HEK293 (cell line): ENCODE data around the gene FNIP1.

ENCODE experiments used
- CTCF ChIP-seq: fragments of 450-650 bp; formaldehyde crosslinking; IDR thresholded peaks from 2 replicates; pipeline ENCODE4 v1.5.1; 2016; ENCODE audit warnings: missing biosample characterization, missing genetic modification characterization
- ELK4 ChIP-seq: IDR thresholded peaks from 2 replicates; pipeline ENCODE4 v1.6.1; 2011; ENCODE audit warnings: mild to moderate bottlenecking, low read depth, low read length, borderline replicate concordance
- FEZF1 ChIP-seq: fragments of 450-650 bp; formaldehyde crosslinking; IDR thresholded peaks from 2 replicates; pipeline ENCODE4 v1.5.1; 2016; ENCODE audit warnings: missing biosample characterization, missing genetic modification characterization
- REPIN1 ChIP-seq: fragments of 450-650 bp; formaldehyde crosslinking; IDR thresholded peaks from 2 replicates; pipeline ENCODE4 v1.5.1; 2017; ENCODE audit warnings: missing biosample characterization, missing genetic modification characterization, low read depth
- SP3 ChIP-seq: fragments of 450-650 bp; formaldehyde crosslinking; IDR thresholded peaks from 2 replicates; pipeline ENCODE4 v1.5.1; 2016; ENCODE audit warnings: missing biosample characterization, missing genetic modification characterization
- ZNF157 ChIP-seq: fragments of 450-650 bp; formaldehyde crosslinking; IDR thresholded peaks from 2 replicates; pipeline ENCODE4 v1.5.1; 2016; ENCODE audit warnings: missing biosample characterization, missing genetic modification characterization
- ZNF274 ChIP-seq, 2 experiments: fragments of 200-500 bp in 1 of 2; fragments of 450-650 bp in 1 of 2; sonication (Bioruptor generic) in 1 of 2; formaldehyde crosslinking in 1 of 2; IDR thresholded peaks; 2 replicates each; pipeline versions ENCODE4 v1.5.1 to v1.6.1; 2014 to 2016; ENCODE audit warnings: borderline replicate concordance in 1 of 2, inconsistent platforms in 1 of 2, low read length in 1 of 2, missing biosample characterization in 1 of 2, missing genetic modification characterization in 1 of 2
- ZNF501 ChIP-seq: fragments of 450-650 bp; formaldehyde crosslinking; IDR thresholded peaks from 2 replicates; pipeline ENCODE4 v1.5.1; 2016; ENCODE audit warnings: missing biosample characterization, missing genetic modification characterization
- ZNF624 ChIP-seq: fragments of 450-650 bp; formaldehyde crosslinking; IDR thresholded peaks from 2 replicates; pipeline ENCODE4 v1.5.1; 2017; ENCODE audit warnings: missing biosample characterization, missing genetic modification characterization
- ZNF791 ChIP-seq: fragments of 450-650 bp; formaldehyde crosslinking; IDR thresholded peaks from 2 replicates; pipeline ENCODE4 v1.5.1; 2016; ENCODE audit warnings: missing biosample characterization, missing genetic modification characterization

- TF ChIP-seq ZNF274 (IDR thresholded peaks at IDR 0.05; ENCODE audit: low read length) (no peak), ZNF274 (tag by site-specific recombination; IDR thresholded peaks at IDR 0.05; ENCODE audit: borderline replicate concordance) (no peak), ELK4 (no peak), ZNF157 (tag by site-specific recombination) (no peak), CTCF (tag by site-specific recombination) (no peak), ZNF791 (no peak), REPIN1 (tag by site-specific recombination) (no peak), ZNF501 (tag by site-specific recombination) (no peak), SP3 (tag by site-specific recombination) (no peak), FEZF1 (no peak), ZNF624 (tag by site-specific recombination) (no peak)
Observed at GRCh38 chr5:131630208-131630962, 166.4 kb downstream of the FNIP1 start.
